Lower leg skin (tissue), 4 donors: ENCODE results near the gene GABRG1. TPM values are rescaled to one million over a fixed set of nuclear protein-coding genes. Genes with fewer than 3 reads are reported as not detected.

ENCODE experiments used
- DNase-seq, 2 donors: peaks; one replicate each; pipeline ENCODE4 v3.0.0-alpha.2; 2019; ENCODE audit warnings: low spot score in 2 of 2
- H3K4me3 ChIP-seq: fragments of 200-600 bp; sonication (generic); 2 replicates; pipeline ENCODE4 v1.5.1; 2017; ENCODE audit warnings: mild to moderate bottlenecking, low read depth; ENCODE audit not compliant: poor library complexity, severe bottlenecking
- POLR2A ChIP-seq, 2 donors: fragments of 450-650 bp; IDR thresholded peaks; one replicate each; pipeline ENCODE4 v1.6.1; 2016 to 2017; ENCODE audit warnings: antibody characterized with exemption in 2 of 2, mild to moderate bottlenecking in 1 of 2, moderate library complexity in 1 of 2
- WGBS, 2 donors: methylation state at CpG; one replicate each; pipeline ENCODE4 v1.1.5; 2018; 5-methylcytosine and 5-hydroxymethylcytosine counted together
- intact Hi-C: fragments of 100-400 bp; cut with DNase I; formaldehyde crosslinking; loops from one replicate; pipeline ENCODE4 v1.15.0; 2023; ENCODE audit warnings: low total_unique reads
- total RNA-seq, 4 donors: library from RNA; depleted of rRNA; stranded (reverse); fragments of >200 nt; gene quantifications; one replicate each; pipeline ENCODE4 v1.1.0, GENCODE V29; 2016
- TF ChIP-seq, protein P1 (sequence below), 3 donors: fragments of 450-650 bp; IDR thresholded peaks; one replicate each; pipeline ENCODE4 v1.5.1; 2016; ENCODE audit warnings: antibody characterized with exemption in 3 of 3, mild to moderate bottlenecking in 3 of 3, moderate library complexity in 2 of 3

The GABRG1 gene
- total RNA-seq, 4 donors from 2014 or later = not detected

DNA sequence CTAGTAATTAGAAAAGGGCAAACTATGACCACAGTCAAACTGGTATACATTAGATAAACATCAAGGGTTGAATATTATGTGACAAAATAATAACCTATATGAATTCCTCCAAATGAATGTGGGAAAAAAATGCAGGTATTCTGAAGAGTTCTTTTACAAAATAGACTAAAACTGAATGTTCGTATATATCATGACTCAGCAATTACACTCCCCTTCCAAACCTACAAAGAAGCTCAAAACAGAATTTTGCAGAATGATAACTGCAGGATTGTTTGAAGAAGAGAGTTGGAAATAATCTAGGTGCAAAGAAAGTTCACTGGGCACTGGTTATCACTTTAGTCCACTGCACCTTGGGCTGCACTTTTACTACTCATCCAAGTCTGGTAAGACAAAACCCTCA lies 134.1 kb downstream of the GABRG1 start:
- intact Hi-C loops = no loop called here
- no peak for DNase-seq
- no peak overlapping the region for H3K4me3 ChIP-seq
- TF ChIP-seq, protein P1, sequence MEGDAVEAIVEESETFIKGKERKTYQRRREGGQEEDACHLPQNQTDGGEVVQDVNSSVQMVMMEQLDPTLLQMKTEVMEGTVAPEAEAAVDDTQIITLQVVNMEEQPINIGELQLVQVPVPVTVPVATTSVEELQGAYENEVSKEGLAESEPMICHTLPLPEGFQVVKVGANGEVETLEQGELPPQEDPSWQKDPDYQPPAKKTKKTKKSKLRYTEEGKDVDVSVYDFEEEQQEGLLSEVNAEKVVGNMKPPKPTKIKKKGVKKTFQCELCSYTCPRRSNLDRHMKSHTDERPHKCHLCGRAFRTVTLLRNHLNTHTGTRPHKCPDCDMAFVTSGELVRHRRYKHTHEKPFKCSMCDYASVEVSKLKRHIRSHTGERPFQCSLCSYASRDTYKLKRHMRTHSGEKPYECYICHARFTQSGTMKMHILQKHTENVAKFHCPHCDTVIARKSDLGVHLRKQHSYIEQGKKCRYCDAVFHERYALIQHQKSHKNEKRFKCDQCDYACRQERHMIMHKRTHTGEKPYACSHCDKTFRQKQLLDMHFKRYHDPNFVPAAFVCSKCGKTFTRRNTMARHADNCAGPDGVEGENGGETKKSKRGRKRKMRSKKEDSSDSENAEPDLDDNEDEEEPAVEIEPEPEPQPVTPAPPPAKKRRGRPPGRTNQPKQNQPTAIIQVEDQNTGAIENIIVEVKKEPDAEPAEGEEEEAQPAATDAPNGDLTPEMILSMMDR (IDR thresholded peaks at IDR 0.05) = no peak
- TF ChIP-seq POLR2A (IDR thresholded peaks at IDR 0.05) = no peak
- 69 to 73% methylated on average over 1 of the region's 1 CpG for WGBS, 2 donors

DNA sequence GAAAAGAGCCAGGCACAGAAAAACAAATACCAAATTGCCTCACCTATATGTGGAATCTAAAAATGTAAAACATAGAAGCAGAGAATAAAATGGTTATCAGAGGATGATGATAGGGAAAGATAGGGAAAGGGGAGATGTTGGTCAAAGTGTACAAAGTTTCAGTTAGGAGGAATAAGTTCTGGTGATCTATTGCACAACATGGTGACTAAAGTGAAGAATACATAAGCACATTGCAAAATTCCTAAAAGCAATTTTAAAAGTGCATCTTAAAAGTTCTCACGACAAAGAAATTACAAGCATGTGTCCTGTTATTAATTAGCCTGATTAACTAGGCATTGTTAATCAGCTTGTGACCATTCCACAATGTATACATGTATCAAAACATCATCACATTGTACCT lies 136.0 kb downstream of the GABRG1 start:
- intact Hi-C loops = no loop called here
- no peak overlapping the region for H3K4me3 ChIP-seq
- WGBS, 2 donors = 82% methylated on average over 1 of the region's 1 CpG
- DNase-seq = no peak
- TF ChIP-seq POLR2A (IDR thresholded peaks at IDR 0.05) = no peak
- TF ChIP-seq, protein P1 (IDR thresholded peaks at IDR 0.05) = no peak
